Measurements from ENCODE around the gene THBS3. TPM values are rescaled to one million over a fixed set of nuclear protein-coding genes. Genes with fewer than 3 reads are reported as not detected.
"Not testable (repeated sequence)": the region's sequence is repeated elsewhere in the genome, so short reads cannot be mapped to it uniquely, and the experiment has no call there.

THBS3 gene
- total RNA-seq, 1 donor from 2014 or later, result 15.3 TPM

DNA sequence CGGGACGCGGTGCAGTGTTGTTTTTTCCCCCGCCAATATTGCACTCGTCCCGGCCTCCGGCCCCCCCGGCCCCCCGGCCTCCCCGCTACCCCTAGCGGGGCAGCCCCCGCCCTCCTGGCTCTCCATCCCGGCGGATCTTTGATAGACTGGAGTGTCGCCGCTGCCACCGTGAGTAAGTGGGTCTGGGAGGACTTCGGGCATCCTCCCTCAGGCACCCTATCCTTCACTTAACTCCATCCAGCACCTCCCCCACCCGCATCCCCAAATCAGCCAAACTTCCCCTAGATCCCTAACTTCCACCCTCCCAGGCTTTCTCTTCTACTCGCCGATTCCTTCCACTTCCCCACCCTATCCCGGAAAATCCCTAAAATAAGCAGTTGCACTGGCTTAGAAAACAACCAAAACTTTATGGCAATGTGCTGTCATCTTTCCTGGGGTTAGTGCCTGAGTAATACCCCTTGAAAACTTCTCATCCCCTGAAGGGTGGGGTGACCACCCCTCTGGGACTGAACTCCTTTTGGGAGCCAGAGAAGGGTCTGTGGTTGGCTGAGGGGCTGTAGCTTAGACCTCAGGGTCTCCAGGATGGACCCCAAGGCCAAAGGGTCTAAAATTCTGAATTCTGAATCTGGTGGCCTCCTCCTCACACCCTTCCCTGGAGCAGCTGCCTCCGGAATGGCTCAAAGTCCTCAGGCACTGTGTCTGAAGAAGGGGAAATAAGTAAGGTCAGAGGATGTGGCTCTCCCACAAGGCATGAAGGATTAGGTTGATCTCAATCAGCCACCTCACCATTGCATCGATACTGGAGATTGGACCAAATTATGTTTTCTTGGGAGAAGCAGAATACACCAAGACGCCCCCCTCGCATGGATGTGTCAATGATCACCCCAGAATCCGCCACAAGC lies 12.2 kb downstream of the THBS3 start:
- Mint-ChIP-seq H3K27me3 (no peaks in the 10 kb centered on the region), H3K36me3 (ENCODE audit: low read depth) (no peaks in the 10 kb centered on the region), H3K4me1 (peaks cover 28% of the 10 kb centered on the region), H3K9me3 (no peaks in the 10 kb centered on the region), H3K4me3 (peak overlapping the region; percentile 76), H3K27ac (no peak overlapping the region)
- ChIA-PET CTCF (interaction anchor here (1.0 to 3.6 kb wide), 8 partner anchors 8 to 104 kb away, joined by 3 to 49 read pairs (median 10); partner anchors contain the start of genes KRTCAP2, THBS3 and TRIM46), POLR2A (interaction anchor here (0.7 to 2.7 kb wide), 8 partner anchors 11 to 56 kb away, joined by 3 to 26 read pairs (median 14); partner anchors contain the start of genes KRTCAP2, MTX1 and THBS3)
- TF ChIP-seq, protein P1, sequence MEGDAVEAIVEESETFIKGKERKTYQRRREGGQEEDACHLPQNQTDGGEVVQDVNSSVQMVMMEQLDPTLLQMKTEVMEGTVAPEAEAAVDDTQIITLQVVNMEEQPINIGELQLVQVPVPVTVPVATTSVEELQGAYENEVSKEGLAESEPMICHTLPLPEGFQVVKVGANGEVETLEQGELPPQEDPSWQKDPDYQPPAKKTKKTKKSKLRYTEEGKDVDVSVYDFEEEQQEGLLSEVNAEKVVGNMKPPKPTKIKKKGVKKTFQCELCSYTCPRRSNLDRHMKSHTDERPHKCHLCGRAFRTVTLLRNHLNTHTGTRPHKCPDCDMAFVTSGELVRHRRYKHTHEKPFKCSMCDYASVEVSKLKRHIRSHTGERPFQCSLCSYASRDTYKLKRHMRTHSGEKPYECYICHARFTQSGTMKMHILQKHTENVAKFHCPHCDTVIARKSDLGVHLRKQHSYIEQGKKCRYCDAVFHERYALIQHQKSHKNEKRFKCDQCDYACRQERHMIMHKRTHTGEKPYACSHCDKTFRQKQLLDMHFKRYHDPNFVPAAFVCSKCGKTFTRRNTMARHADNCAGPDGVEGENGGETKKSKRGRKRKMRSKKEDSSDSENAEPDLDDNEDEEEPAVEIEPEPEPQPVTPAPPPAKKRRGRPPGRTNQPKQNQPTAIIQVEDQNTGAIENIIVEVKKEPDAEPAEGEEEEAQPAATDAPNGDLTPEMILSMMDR (IDR thresholded peaks at IDR 0.05), result no peak
- ATAC-seq (ENCODE audit: low read depth) (no peak), DNase-seq (no peak)
- intact Hi-C loops (cut with micrococcal nuclease), result loop anchor here (2.0 kb wide), 1 partner anchor 13 kb away; the partner anchor contains the start of gene MTX1

DNA sequence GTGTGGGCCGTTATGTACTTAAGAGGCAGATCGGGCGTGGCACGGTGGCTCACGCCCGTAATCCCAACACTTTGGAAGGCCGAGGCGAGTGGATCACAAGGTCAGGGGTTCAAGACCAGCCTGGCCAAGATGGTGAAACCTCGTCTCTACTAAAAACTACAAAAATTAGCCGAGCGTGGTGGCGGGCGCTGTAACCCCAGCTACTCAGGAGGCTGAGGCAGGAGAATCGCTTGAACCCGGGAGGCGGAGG lies 13.8 kb downstream of the THBS3 start:
- H3K36me3 Mint-ChIP-seq (ENCODE audit: low read depth); ATAC-seq (ENCODE audit: low read depth); H3K9me3 Mint-ChIP-seq; DNase-seq; H3K27me3 Mint-ChIP-seq: not testable (repeated sequence)
- ChIA-PET CTCF (interaction anchor here (0.6 to 3.6 kb wide), 22 partner anchors 9 to 587 kb away, joined by 3 to 49 read pairs (median 5); partner anchors contain the start of genes ADAM15, ENTREP3, KRTCAP2 and THBS3), POLR2A (interaction anchor here (0.6 to 2.7 kb wide), 21 partner anchors 9 to 922 kb away, joined by 3 to 26 read pairs (median 8); partner anchors contain the start of genes ADAM15, CLK2, FDPS and KRTCAP2)
- Mint-ChIP-seq H3K4me3 (peak overlapping the region; percentile 88), H3K4me1 (peaks cover 28% of the 10 kb centered on the region), H3K27ac (peak overlapping the region; percentile 84)
- intact Hi-C loops (cut with micrococcal nuclease), result loop anchor here (2.0 to 5.0 kb wide), 4 partner anchors 15 to 128 kb away; partner anchors contain the start of genes MTX1 and RUSC1

- POLR2A ChIA-PET, result interaction anchor here (0.5 to 2.7 kb wide), 23 partner anchors 9 to 922 kb away, joined by 3 to 26 read pairs (median 8); partner anchors contain the start of genes ADAM15, CLK2, FDPS and KRTCAP2
- ATAC-seq (ENCODE audit: low read depth), result peak; percentile 73
- Mint-ChIP-seq H3K27ac (peak overlapping the region; percentile 84), H3K9me3 (no peaks in the 10 kb centered on the region), H3K36me3 (ENCODE audit: low read depth) (no peaks in the 10 kb centered on the region), H3K27me3 (no peaks in the 10 kb centered on the region), H3K4me1 (peaks cover 28% of the 10 kb centered on the region), H3K4me3 (peak overlapping the region; percentile 88)
- peak; percentile 81 for DNase-seq
- TF ChIP-seq, protein P1 (IDR thresholded peaks at IDR 0.05), result peak; percentile 63
- CTCF ChIA-PET, result interaction anchor here (0.9 to 3.6 kb wide), 20 partner anchors 8 to 311 kb away, joined by 3 to 49 read pairs (median 6); partner anchors contain the start of genes ADAM15, ENTREP3, KRTCAP2 and THBS3
- intact Hi-C loops (cut with micrococcal nuclease), result loop anchor here (2.0 to 5.0 kb wide), 3 partner anchors 17 to 129 kb away; partner anchors contain the start of gene RUSC1
These were observed 14.3 kb downstream of the THBS3 start for GRCh38 chr1:155193275-155193990.

DNA sequence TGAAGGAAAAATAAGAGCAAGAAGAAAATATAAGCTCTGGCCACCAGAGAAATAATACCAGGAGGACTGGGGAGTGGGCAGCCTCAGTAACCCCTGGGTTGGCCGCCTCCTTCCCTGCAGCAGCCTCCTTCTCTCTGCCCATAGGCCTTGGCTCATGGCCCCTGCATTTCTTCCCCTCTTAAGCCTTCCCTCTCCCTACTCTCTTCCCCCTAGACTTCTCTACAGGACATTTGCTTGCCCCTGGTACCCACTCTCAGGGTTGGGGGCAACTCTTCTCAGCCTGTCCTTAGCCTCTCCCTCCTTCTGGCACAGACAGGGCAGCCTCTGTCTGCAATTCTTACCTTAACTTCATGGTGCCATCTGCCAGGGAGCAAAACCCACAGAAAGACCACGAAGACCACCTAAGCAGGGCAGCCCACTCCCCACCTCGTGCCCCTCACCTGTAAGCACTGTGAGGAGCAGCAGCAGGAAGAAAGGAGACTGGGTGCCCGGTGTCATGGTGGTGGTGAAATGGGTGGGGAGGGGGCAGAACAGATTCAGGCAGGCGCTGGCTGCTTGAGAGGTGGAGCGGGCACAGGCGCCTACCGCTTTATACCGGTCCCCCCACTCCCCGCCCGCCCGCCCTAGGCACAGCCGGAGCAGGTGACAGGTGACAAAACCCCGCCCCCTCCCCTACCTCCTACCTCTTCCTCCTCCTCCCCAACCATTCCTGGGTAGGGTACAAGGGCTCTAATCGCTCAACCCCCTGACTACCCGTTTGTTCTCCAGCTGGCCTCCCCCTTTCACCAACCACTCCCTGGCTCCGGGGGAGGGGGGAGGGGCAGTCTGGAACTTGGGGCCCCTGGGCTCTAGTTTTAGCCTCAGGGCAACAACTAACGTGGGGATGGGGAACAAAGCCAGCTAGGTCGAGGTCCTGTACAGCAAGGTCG lies 15.1 kb downstream of the THBS3 start:
- H3K27ac Mint-ChIP-seq, result no peak overlapping the region
- no peaks in the 10 kb centered on the region for H3K27me3 Mint-ChIP-seq
- intact Hi-C loops (cut with micrococcal nuclease), result loop anchor here (2.0 to 5.0 kb wide), 3 partner anchors 16 to 130 kb away; partner anchors contain the start of gene RUSC1
- ChIA-PET POLR2A (interaction anchor here (0.5 to 2.7 kb wide), 15 partner anchors 8 to 666 kb away, joined by 3 to 26 read pairs (median 9); partner anchors contain the start of genes KRTCAP2, MTX1, SLC50A1 and THBS3), CTCF (interaction anchor here (0.9 to 3.6 kb wide), 18 partner anchors 7 to 311 kb away, joined by 3 to 49 read pairs (median 6); partner anchors contain the start of genes ADAM15, KRTCAP2, THBS3 and TRIM46)
- H3K4me1 Mint-ChIP-seq, result peaks cover 32% of the 10 kb centered on the region
- peak overlapping the region; percentile 88 for H3K4me3 Mint-ChIP-seq
- ATAC-seq (ENCODE audit: low read depth), result no peak
- no peak for DNase-seq
- TF ChIP-seq, protein P1 (IDR thresholded peaks at IDR 0.05), result no peak
- no peaks in the 10 kb centered on the region for H3K36me3 Mint-ChIP-seq (ENCODE audit: low read depth)
- no peaks in the 10 kb centered on the region for H3K9me3 Mint-ChIP-seq
